Caco-2 (cell line): ENCODE results near the gene SRPK2. TPM values are rescaled to one million over a fixed set of nuclear protein-coding genes. Genes with fewer than 3 reads are reported as not detected.

ENCODE experiments used
- BruUV-seq: library from RNA; stranded (reverse); fragments of 400-500 nt; replicated peaks from 2 replicates; lab custom pipeline; 2021; lab: Mats Ljungman, UMichigan
- CTCF ChIA-PET: fragments of 300-600 bp; sonication (Branson Sonifier 250); formaldehyde crosslinking; loops from one replicate; lab custom pipeline; 2022; ENCODE audit warnings: antibody characterized with exemption; lab: Charles Lee
- POLR2A ChIA-PET: fragments of 300-600 bp; sonication (Branson Sonifier 250); formaldehyde crosslinking; loops from one replicate; lab custom pipeline; 2022; ENCODE audit warnings: antibody characterized with exemption; lab: Charles Lee
- DNase-seq, 2 experiments: peaks; one replicate each; pipeline versions ENCODE4 v3.0.0 to v3.0.0-alpha.2; 2020 to 2022
- H3K27me3 ChIP-seq: replicated peaks from 2 replicates; pipeline ENCODE4 v1.6.0; 2011; ENCODE audit warnings: low read length; ENCODE audit not compliant: control insufficient read depth, insufficient read depth
- H3K36me3 ChIP-seq: 2 replicates; pipeline ENCODE4 v1.5.1; 2011; ENCODE audit warnings: low read length; ENCODE audit not compliant: control insufficient read depth, insufficient read depth
- H3K4me1 ChIP-seq: fragments of 250-450 bp; sonication (Bioruptor Pico); 2 replicates; pipeline ENCODE4 v1.5.1; 2020; ENCODE audit warnings: mild to moderate bottlenecking
- H3K4me3 ChIP-seq: 2 replicates; pipeline ENCODE4 v1.5.1; 2011; ENCODE audit warnings: low read depth, mild to moderate bottlenecking, control low read depth, low read length
- H3K9me3 ChIP-seq: fragments of 250-450 bp; sonication (Bioruptor Pico); 2 replicates; pipeline ENCODE4 v1.5.1; 2020; ENCODE audit warnings: mild to moderate bottlenecking, moderate library complexity
- H3K27ac Mint-ChIP-seq: one replicate; pipeline ENCODE4 v1.8.0; 2022; ENCODE audit warnings: mixed read lengths; ENCODE audit not compliant: unreplicated experiment
- H3K27me3 Mint-ChIP-seq: one replicate; pipeline ENCODE4 v1.8.0; 2022; ENCODE audit warnings: mixed read lengths; ENCODE audit not compliant: insufficient read depth, unreplicated experiment
- H3K36me3 Mint-ChIP-seq: one replicate; pipeline ENCODE4 v1.8.0; 2022; ENCODE audit warnings: mild to moderate bottlenecking, mixed read lengths; ENCODE audit not compliant: insufficient read depth, unreplicated experiment
- H3K4me1 Mint-ChIP-seq: one replicate; pipeline ENCODE4 v1.8.0; 2022; ENCODE audit warnings: low read depth, mixed read lengths; ENCODE audit not compliant: unreplicated experiment
- H3K4me3 Mint-ChIP-seq: one replicate; pipeline ENCODE4 v1.8.0; 2022; ENCODE audit warnings: mild to moderate bottlenecking, moderate library complexity, mixed read lengths; ENCODE audit not compliant: unreplicated experiment
- H3K9me3 Mint-ChIP-seq: one replicate; pipeline ENCODE4 v1.8.0; 2022; ENCODE audit warnings: mixed read lengths; ENCODE audit not compliant: unreplicated experiment
- CTCF ChIP-seq, 2 experiments: fragments of 200-600 bp in 1 of 2; IDR thresholded peaks; 1 replicate in 1 of 2; 2 replicates in 1 of 2; pipeline versions ENCODE4 v1.5.1 to v1.8.0; 2011 to 2022; ENCODE audit warnings: antibody characterized with exemption in 1 of 2, control low read depth in 1 of 2, inconsistent platforms in 1 of 2, low read depth in 1 of 2, low read length in 1 of 2, mild to moderate bottlenecking in 1 of 2, moderate library complexity in 1 of 2; ENCODE audit not compliant: insufficient read depth in 1 of 2, severe bottlenecking in 1 of 2, unreplicated experiment in 1 of 2
- intact Hi-C: fragments of 100-400 bp; cut with micrococcal nuclease; formaldehyde crosslinking; loops from one replicate; pipeline ENCODE4 v1.10.0; 2022; ENCODE audit not compliant: unreplicated experiment
- total RNA-seq: library from RNA; stranded (reverse); gene quantifications from 2 replicates; pipeline ENCODE4 v1.2.3, GENCODE V29; 2022

SRPK2 gene
- total RNA-seq, 1 experiment from 2014 or later: 39.9 TPM

GRCh38 chr7:105141068-105141467 is 247.7 kb downstream of the SRPK2 start:
- TF ChIP-seq CTCF (IDR thresholded peaks at IDR 0.05; ENCODE audit: insufficient read depth in 1 of 2, low read depth in 1 of 2, low read length in 1 of 2, severe bottlenecking in 1 of 2, unreplicated experiment in 1 of 2): peak; percentile 19 to 56
- peak in 1 of 2 experiments; percentile 29 for DNase-seq
- H3K9me3 Mint-ChIP-seq: no peaks in the 10 kb centered on the region
- no peak overlapping the region for H3K4me3 ChIP-seq
- H3K36me3 Mint-ChIP-seq: peaks cover 34% of the 10 kb centered on the region
- CTCF ChIA-PET: interaction anchor here (0.6 to 0.7 kb wide), 3 partner anchors 127 to 448 kb away, joined by 3 read pairs; no protein-coding TSS in a partner anchor
- peaks cover 10% of the 10 kb centered on the region for H3K4me1 Mint-ChIP-seq
- no peaks in the 10 kb centered on the region for H3K27me3 Mint-ChIP-seq
- H3K36me3 ChIP-seq: peaks cover 1% of the 10 kb centered on the region
- no peak overlapping the region for H3K4me3 Mint-ChIP-seq
- no peaks in the 10 kb centered on the region for H3K9me3 ChIP-seq
- no peaks in the 10 kb centered on the region for H3K27me3 ChIP-seq
- BruUV-seq: no TSS peak
- POLR2A ChIA-PET: no interaction called here
- intact Hi-C loops: loop anchor here (1.0 to 10.0 kb wide), 2 partner anchors 195 to 284 kb away; no protein-coding TSS in a partner anchor
- H3K27ac Mint-ChIP-seq: no peak overlapping the region
- H3K4me1 ChIP-seq: no peaks in the 10 kb centered on the region

- H3K27me3 Mint-ChIP-seq: no peaks in the 10 kb centered on the region
- Histone ChIP-seq H3K4me3 (no peak overlapping the region), H3K4me1 (no peaks in the 10 kb centered on the region), H3K9me3 (no peaks in the 10 kb centered on the region), H3K27me3 (no peaks in the 10 kb centered on the region), H3K36me3 (peaks cover 1% of the 10 kb centered on the region)
- TF ChIP-seq CTCF (IDR thresholded peaks at IDR 0.05; ENCODE audit: insufficient read depth in 1 of 2, low read depth in 1 of 2, low read length in 1 of 2, severe bottlenecking in 1 of 2, unreplicated experiment in 1 of 2): no peak
- no TSS peak for BruUV-seq
- ChIA-PET CTCF (no interaction called here), POLR2A (no interaction called here)
- H3K4me1 Mint-ChIP-seq: peaks cover 10% of the 10 kb centered on the region
- H3K4me3 Mint-ChIP-seq: no peak overlapping the region
- no peak for DNase-seq
- peaks cover 37% of the 10 kb centered on the region for H3K36me3 Mint-ChIP-seq
- H3K27ac Mint-ChIP-seq: no peak overlapping the region
- H3K9me3 Mint-ChIP-seq: no peaks in the 10 kb centered on the region
- intact Hi-C loops: no loop called here
These were observed 249.3 kb downstream of the SRPK2 start for GRCh38 chr7:105139381-105139780.

GRCh38 chr7:105137898-105138297 is 250.8 kb downstream of the SRPK2 start:
- H3K4me3 ChIP-seq: no peak overlapping the region
- intact Hi-C loops: no loop called here
- TF ChIP-seq CTCF (IDR thresholded peaks at IDR 0.05; ENCODE audit: insufficient read depth in 1 of 2, low read depth in 1 of 2, low read length in 1 of 2, severe bottlenecking in 1 of 2, unreplicated experiment in 1 of 2): no peak
- Mint-ChIP-seq H3K36me3 (peaks cover 29% of the 10 kb centered on the region), H3K27me3 (no peaks in the 10 kb centered on the region), H3K9me3 (no peaks in the 10 kb centered on the region), H3K27ac (no peak overlapping the region), H3K4me3 (no peak overlapping the region), H3K4me1 (peaks cover 10% of the 10 kb centered on the region)
- DNase-seq: no peak
- no peaks in the 10 kb centered on the region for H3K27me3 ChIP-seq
- H3K36me3 ChIP-seq: peaks cover 1% of the 10 kb centered on the region
- no peaks in the 10 kb centered on the region for H3K4me1 ChIP-seq
- POLR2A ChIA-PET: no interaction called here
- no TSS peak for BruUV-seq
- H3K9me3 ChIP-seq: no peaks in the 10 kb centered on the region
- CTCF ChIA-PET: no interaction called here
